ENCODE measurements around the gene BEAN1.

BEAN1 gene

DNA sequence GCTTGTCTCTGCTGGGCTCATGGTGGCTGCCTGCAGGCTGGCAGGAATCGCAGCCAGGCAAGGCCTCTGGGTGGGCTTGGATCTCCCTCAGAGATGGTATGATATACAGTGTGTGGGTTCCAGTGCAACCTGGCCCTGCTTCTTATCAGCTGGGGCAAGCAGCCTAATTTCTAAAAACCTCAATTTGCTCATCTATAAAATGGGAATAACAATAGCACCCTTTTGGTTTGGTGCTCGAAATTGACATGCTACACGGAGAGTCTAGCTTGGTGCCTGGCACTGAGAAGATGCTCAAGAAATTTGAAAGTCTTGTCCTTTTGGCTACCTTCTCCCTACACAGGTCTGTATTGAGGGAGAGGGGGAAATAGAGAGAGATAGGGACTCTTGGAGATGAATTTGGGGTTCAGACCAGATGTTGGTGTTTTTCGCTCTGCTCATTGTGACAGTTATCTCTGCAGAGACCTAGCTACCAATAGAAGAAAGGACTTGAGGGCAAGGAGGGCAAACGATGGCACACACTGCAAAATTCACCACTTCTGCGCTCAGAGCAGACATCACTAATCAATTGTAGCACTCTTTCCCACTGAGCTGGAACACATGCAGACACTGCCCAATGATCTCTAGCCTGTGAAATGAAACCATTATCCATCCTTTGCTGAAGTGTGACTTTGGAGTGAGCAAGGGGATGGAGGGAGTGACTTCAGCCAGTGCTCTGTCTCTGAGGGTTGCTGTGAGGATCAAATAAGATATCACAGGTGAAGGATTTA is 15.6 kb downstream of the BEAN1 start:
- no peak overlapping the region for H3K27ac ChIP-seq
- TF ChIP-seq, protein P1, sequence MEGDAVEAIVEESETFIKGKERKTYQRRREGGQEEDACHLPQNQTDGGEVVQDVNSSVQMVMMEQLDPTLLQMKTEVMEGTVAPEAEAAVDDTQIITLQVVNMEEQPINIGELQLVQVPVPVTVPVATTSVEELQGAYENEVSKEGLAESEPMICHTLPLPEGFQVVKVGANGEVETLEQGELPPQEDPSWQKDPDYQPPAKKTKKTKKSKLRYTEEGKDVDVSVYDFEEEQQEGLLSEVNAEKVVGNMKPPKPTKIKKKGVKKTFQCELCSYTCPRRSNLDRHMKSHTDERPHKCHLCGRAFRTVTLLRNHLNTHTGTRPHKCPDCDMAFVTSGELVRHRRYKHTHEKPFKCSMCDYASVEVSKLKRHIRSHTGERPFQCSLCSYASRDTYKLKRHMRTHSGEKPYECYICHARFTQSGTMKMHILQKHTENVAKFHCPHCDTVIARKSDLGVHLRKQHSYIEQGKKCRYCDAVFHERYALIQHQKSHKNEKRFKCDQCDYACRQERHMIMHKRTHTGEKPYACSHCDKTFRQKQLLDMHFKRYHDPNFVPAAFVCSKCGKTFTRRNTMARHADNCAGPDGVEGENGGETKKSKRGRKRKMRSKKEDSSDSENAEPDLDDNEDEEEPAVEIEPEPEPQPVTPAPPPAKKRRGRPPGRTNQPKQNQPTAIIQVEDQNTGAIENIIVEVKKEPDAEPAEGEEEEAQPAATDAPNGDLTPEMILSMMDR (IDR thresholded peaks at IDR 0.05), result no peak
- H3K4me1 ChIP-seq, result no peaks in the 10 kb centered on the region
- H3K4me3 ChIP-seq (ENCODE audit: low read depth, low read length), result no peak overlapping the region
- no peak overlapping the region for H2AFZ ChIP-seq
- H3K27me3 ChIP-seq (ENCODE audit: control insufficient read depth, insufficient read depth, low read length), result no peaks in the 10 kb centered on the region
- no peak overlapping the region for H3K4me2 ChIP-seq (ENCODE audit: low read length)
- no peak overlapping the region for H3K9ac ChIP-seq
- H3K79me2 ChIP-seq, result no peaks in the 10 kb centered on the region
- no peaks in the 10 kb centered on the region for H3K9me3 ChIP-seq (ENCODE audit: control insufficient read depth, low read length)
- no peaks in the 10 kb centered on the region for H3K36me3 ChIP-seq (ENCODE audit: control insufficient read depth, insufficient read depth, low read length)

DNA sequence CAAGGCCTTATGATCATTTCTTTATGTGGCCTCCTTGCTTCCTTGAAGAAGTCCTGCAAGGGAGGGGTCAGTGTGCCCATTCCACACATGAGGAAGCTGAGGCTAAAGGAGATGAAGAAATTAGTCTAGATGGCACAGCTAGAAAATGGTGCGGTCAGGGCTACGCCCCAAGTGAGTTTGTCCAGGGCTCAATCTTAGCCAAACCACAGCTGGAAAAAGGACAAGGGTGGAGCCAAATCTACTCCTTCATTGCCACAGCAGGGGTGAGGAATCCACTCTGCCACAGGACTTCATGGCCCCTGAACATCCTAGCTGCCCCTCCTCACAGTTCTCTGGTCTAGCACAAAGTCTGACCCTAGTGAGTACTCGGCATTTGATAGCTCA is 16.2 kb downstream of the BEAN1 start:
- Histone ChIP-seq H3K4me2 (ENCODE audit: low read length) (no peak overlapping the region), H3K9ac (no peak overlapping the region), H3K79me2 (no peaks in the 10 kb centered on the region), H2AFZ (no peak overlapping the region), H3K27me3 (ENCODE audit: control insufficient read depth, insufficient read depth, low read length) (no peaks in the 10 kb centered on the region), H3K36me3 (ENCODE audit: control insufficient read depth, insufficient read depth, low read length) (no peaks in the 10 kb centered on the region), H3K4me1 (no peaks in the 10 kb centered on the region), H3K9me3 (ENCODE audit: control insufficient read depth, low read length) (no peaks in the 10 kb centered on the region), H3K4me3 (ENCODE audit: low read depth, low read length) (no peak overlapping the region), H3K27ac (no peak overlapping the region)
- TF ChIP-seq, protein P1 (IDR thresholded peaks at IDR 0.05), result no peak

DNA sequence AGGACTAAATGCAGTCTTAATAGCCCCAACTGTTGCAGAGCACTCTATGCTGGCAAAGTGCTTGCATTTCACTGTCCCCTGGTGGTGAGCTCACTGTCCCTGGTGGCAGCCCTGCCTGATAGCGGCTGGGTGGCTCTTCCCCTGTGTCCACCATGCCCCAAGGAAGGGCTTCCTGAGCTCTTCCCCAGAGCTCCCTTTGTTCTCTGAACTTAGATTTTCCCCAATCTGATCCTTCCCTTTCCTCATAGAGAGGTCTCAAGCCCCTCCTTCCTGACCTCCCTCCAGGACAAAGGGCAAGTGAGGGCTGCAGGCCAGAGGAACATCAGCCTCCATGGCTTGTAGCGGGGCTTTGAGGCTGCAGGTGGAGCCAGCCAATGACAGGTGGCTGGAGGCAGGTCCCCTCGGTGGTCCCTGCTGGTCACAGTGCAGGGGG is 17.0 kb downstream of the BEAN1 start:
- Histone ChIP-seq H3K27ac (no peak overlapping the region), H3K4me2 (ENCODE audit: low read length) (no peak overlapping the region), H3K36me3 (ENCODE audit: control insufficient read depth, insufficient read depth, low read length) (no peaks in the 10 kb centered on the region), H3K4me3 (ENCODE audit: low read depth, low read length) (no peak overlapping the region), H3K27me3 (ENCODE audit: control insufficient read depth, insufficient read depth, low read length) (no peaks in the 10 kb centered on the region), H3K9me3 (ENCODE audit: control insufficient read depth, low read length) (no peaks in the 10 kb centered on the region), H3K9ac (no peak overlapping the region), H3K79me2 (no peaks in the 10 kb centered on the region), H3K4me1 (no peaks in the 10 kb centered on the region), H2AFZ (no peak overlapping the region)
- TF ChIP-seq, protein P1 (IDR thresholded peaks at IDR 0.05), result no peak

DNA sequence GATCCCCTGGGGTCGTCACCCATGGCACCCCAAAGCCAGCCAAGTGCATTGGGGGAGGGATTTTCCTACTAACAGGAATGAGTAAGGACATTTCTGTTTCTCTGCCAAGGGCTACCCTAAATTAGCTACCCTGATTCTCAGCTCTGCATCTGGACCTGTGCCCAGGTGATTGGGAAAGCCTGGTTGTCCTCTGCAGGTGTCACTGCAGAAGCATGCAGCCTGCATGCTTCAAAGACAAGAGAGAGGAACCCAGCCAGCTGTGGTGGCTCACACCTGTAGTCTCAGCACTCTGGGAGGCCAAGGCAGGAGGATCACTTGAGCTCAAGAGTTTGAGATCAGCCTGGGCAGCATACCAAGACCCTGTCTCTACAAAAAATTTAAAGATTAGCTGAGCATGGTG is 19.6 kb downstream of the BEAN1 start:
- no peaks in the 10 kb centered on the region for H3K27me3 ChIP-seq (ENCODE audit: control insufficient read depth, insufficient read depth, low read length)
- H2AFZ ChIP-seq, result no peak overlapping the region
- no peak overlapping the region for H3K4me2 ChIP-seq (ENCODE audit: low read length)
- no peak overlapping the region for H3K27ac ChIP-seq
- TF ChIP-seq, protein P1 (IDR thresholded peaks at IDR 0.05), result no peak
- H3K79me2 ChIP-seq, result no peaks in the 10 kb centered on the region
- H3K4me3 ChIP-seq (ENCODE audit: low read depth, low read length), result no peak overlapping the region
- H3K36me3 ChIP-seq (ENCODE audit: control insufficient read depth, insufficient read depth, low read length), result no peaks in the 10 kb centered on the region
- H3K9ac ChIP-seq, result no peak overlapping the region
- H3K4me1 ChIP-seq, result no peaks in the 10 kb centered on the region
- H3K9me3 ChIP-seq (ENCODE audit: control insufficient read depth, low read length), result no peaks in the 10 kb centered on the region

DNA sequence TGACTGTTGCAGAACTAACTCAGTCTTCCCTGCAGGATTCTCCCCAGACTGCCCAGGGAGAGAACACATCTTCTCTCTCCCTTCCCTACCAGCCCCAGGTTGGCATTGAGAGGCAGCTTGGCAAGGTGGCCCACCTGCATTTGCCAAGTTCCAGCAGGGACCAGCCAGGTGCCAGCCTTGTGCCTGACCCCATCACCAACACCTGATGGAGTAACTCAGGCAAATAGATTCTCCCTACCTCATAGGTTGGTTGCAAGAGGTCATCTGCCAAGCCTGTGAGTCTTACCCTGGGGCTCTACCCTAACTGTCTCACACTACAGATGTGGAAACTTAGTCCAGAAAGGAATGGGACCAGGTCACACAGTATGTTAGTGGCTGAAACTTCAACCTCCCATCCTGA is 20.4 kb downstream of the BEAN1 start:
- TF ChIP-seq, protein P1 (IDR thresholded peaks at IDR 0.05), result no peak
- no peak overlapping the region for H3K4me3 ChIP-seq (ENCODE audit: low read depth, low read length)
- no peaks in the 10 kb centered on the region for H3K9me3 ChIP-seq (ENCODE audit: control insufficient read depth, low read length)
- no peaks in the 10 kb centered on the region for H3K4me1 ChIP-seq
- H3K36me3 ChIP-seq (ENCODE audit: control insufficient read depth, insufficient read depth, low read length), result no peaks in the 10 kb centered on the region
- no peaks in the 10 kb centered on the region for H3K79me2 ChIP-seq
- H3K4me2 ChIP-seq (ENCODE audit: low read length), result no peak overlapping the region
- no peak overlapping the region for H2AFZ ChIP-seq
- H3K27ac ChIP-seq, result no peak overlapping the region
- no peak overlapping the region for H3K9ac ChIP-seq
- no peaks in the 10 kb centered on the region for H3K27me3 ChIP-seq (ENCODE audit: control insufficient read depth, insufficient read depth, low read length)
